ENCODE measurements around the gene GPR162. TPM values are rescaled to one million over a fixed set of nuclear protein-coding genes. Genes with fewer than 3 reads are reported as not detected.

Gene GPR162
- total RNA-seq, 6 experiments from 2014 or later, result 0.37 to 3.1 (median 2.1) TPM

DNA sequence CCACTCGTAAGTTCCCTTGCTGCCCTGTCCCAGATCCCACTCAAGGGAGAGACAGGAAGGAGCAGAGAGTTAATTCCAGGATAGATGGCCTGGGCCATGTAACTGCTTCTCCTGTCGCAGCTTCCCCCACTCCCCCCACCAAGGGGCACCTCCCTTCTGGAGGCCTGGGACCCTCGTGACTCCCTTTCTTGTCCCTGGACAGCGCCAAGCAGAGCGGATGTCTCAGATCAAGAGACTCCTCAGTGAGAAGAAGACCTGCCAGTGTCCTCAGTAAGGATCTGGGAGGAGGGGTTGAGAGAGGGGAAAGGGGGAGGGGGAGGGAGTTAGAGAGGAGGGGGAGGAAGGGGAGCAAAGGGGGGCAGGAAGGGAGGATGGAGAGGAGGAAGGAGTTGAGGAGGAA, 3.0 kb upstream of the GPR162 start:
- Histone ChIP-seq H3K9me3 (no peaks in the 10 kb centered on the region), H3K27me3 (no peaks in the 10 kb centered on the region), H3K36me3 (no peaks in the 10 kb centered on the region), H3K4me3 (peak overlapping the region in 1 of 3 donors; percentile 13), H3K27ac (peak overlapping the region in 1 of 3 donors; percentile 44), H3K4me1 (peaks cover 0 to 5% (median 0%) of the 10 kb centered on the region in 4 donors)
- 75% methylated on average over 5 of the region's 5 CpGs for WGBS (ENCODE audit: insufficient coverage, low coverage, low lambda C conversion rate, missing lambda C conversion rate)
- intact Hi-C loops (cut with DNase I), result no loop called here
- TF ChIP-seq, protein P1, sequence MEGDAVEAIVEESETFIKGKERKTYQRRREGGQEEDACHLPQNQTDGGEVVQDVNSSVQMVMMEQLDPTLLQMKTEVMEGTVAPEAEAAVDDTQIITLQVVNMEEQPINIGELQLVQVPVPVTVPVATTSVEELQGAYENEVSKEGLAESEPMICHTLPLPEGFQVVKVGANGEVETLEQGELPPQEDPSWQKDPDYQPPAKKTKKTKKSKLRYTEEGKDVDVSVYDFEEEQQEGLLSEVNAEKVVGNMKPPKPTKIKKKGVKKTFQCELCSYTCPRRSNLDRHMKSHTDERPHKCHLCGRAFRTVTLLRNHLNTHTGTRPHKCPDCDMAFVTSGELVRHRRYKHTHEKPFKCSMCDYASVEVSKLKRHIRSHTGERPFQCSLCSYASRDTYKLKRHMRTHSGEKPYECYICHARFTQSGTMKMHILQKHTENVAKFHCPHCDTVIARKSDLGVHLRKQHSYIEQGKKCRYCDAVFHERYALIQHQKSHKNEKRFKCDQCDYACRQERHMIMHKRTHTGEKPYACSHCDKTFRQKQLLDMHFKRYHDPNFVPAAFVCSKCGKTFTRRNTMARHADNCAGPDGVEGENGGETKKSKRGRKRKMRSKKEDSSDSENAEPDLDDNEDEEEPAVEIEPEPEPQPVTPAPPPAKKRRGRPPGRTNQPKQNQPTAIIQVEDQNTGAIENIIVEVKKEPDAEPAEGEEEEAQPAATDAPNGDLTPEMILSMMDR (IDR thresholded peaks at IDR 0.05), result no peak
- ATAC-seq (no peak), DNase-seq (no peak)

- no peak for ATAC-seq
- Histone ChIP-seq H3K27me3 (no peaks in the 10 kb centered on the region), H3K36me3 (no peaks in the 10 kb centered on the region), H3K4me3 (no peak overlapping the region), H3K9me3 (no peaks in the 10 kb centered on the region), H3K27ac (peak overlapping the region in 1 of 3 donors; percentile 5), H3K4me1 (peaks cover 0 to 5% (median 0%) of the 10 kb centered on the region in 4 donors)
- DNase-seq, result no peak
- intact Hi-C loops (cut with DNase I), result no loop called here
- 76% methylated on average over 7 of the region's 13 CpGs for WGBS (ENCODE audit: insufficient coverage, low coverage, low lambda C conversion rate, missing lambda C conversion rate)
- TF ChIP-seq POLR2A (IDR thresholded peaks at IDR 0.05), result no peak
- TF ChIP-seq, protein P1 (IDR thresholded peaks at IDR 0.05), result no peak
Observed at GRCh38 chr12:6819106-6820030, 2.3 kb upstream of the GPR162 start.

DNA sequence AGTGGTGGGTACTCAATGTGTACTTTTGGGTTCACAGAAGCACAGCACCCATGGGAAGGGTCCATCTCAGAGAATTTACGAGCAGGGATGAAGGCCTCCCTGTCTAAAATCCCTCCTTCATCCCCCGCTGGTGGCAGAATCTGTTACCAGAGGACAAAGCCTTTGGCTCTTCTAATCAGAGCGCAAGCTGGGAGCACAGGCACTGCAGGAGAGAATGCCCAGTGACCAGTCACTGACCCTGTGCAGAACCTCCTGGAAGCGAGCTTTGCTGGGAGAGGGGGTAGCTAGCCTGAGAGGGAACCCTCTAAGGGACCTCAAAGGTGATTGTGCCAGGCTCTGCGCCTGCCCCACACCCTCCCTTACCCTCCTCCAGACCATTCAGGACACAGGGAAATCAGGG, 1.5 kb upstream of the GPR162 start:
- 60% methylated on average over 1 of the region's 5 CpGs for WGBS (ENCODE audit: insufficient coverage, low coverage, low lambda C conversion rate, missing lambda C conversion rate)
- H3K9me3 ChIP-seq, result no peaks in the 10 kb centered on the region
- intact Hi-C loops (cut with DNase I), result no loop called here
- peaks cover 0 to 5% (median 0%) of the 10 kb centered on the region in 4 donors for H3K4me1 ChIP-seq
- H3K27me3 ChIP-seq, result no peaks in the 10 kb centered on the region
- no peak overlapping the region for H3K4me3 ChIP-seq
- ATAC-seq, result peak in 1 of 4 donors; percentile 14
- no peaks in the 10 kb centered on the region for H3K36me3 ChIP-seq
- H3K27ac ChIP-seq, result peak overlapping the region in 1 of 3 donors; percentile 5
- TF ChIP-seq POLR2A (IDR thresholded peaks at IDR 0.05), result no peak
- TF ChIP-seq, protein P1 (IDR thresholded peaks at IDR 0.05), result no peak
- DNase-seq, result no peak

- no peak for TF ChIP-seq POLR2A (IDR thresholded peaks at IDR 0.05)
- TF ChIP-seq, protein P1 (IDR thresholded peaks at IDR 0.05), result no peak
- ATAC-seq, result no peak
- Histone ChIP-seq H3K27ac (no peak overlapping the region), H3K36me3 (no peaks in the 10 kb centered on the region), H3K9me3 (no peaks in the 10 kb centered on the region), H3K4me1 (peaks cover 0 to 5% (median 0%) of the 10 kb centered on the region in 4 donors), H3K27me3 (no peaks in the 10 kb centered on the region), H3K4me3 (no peak overlapping the region)
- no peak for DNase-seq
- WGBS (ENCODE audit: insufficient coverage, low coverage, low lambda C conversion rate, missing lambda C conversion rate), result 62% methylated on average over 7 of the region's 7 CpGs
- intact Hi-C loops (cut with DNase I), result no loop called here
Observed at GRCh38 chr12:6822426-6823135, 960 bp downstream of the GPR162 start.

Data from right lobe of liver (tissue), 6 donors.